Measurements from ENCODE around the gene ZNF773. TPM values are rescaled to one million over a fixed set of nuclear protein-coding genes. Genes with fewer than 3 reads are reported as not detected.
"Not testable (repeated sequence)": the region's sequence is repeated elsewhere in the genome, so short reads cannot be mapped to it uniquely, and the experiment has no call there.

Gene ZNF773
- 1 to 10 TPM; 3.1 to 6.4 (median 5.0) TPM for total RNA-seq
- polyA plus RNA-seq: 1 to 10 TPM; 2.4 to 3.2 TPM
- long read RNA-seq, donor 1, partial matches to known transcripts: 0 of 5 reads
- long read RNA-seq, donor 1, other reads (novel, unspliced or antisense): 1 of 5 reads
- long read RNA-seq, donor 2, partial matches to known transcripts: 0 of 9 reads
- long read RNA-seq, donor 2, other reads (novel, unspliced or antisense): 3 of 9 reads
- long read RNA-seq, donor 3, transcript ZNF773-204 (4 exons, 2,019 nt): major isoform, 10 of 23 reads
- long read RNA-seq, donor 3, partial matches to known transcripts: 1 of 23 reads
- long read RNA-seq, donor 3, other reads (novel, unspliced or antisense): 8 of 23 reads

GRCh38 chr19:57499680-57500395 lies at the start of gene ZNF773:
ZNF773 (plus strand) TSS chr19:57499938; CDS start chr19:57500081, 143 bp downstream.
- not testable (repeated sequence) for H3K27me3 ChIP-seq, H3K4me1 ChIP-seq
- peaks cover 0 to 29% (median under 1%) of the 10 kb centered on the region in 9 donors for H3K36me3 ChIP-seq
- H3K27ac ChIP-seq: peak within 1 kb of the TSS; percentile 60 to 96 (median 92)
- peaks cover 0 to 82% (median 0%) of the 10 kb centered on the region in 11 donors for H3K9me3 ChIP-seq
- peak within 1 kb of the TSS; percentile 70 to 99 (median 88) for H3K4me3 ChIP-seq
- WGBS, 2 donors: 0 to 1% methylated on average over 57 to 60 of the region's 69 CpGs
- DNase-seq: peak; percentile 97 to 98
- intact Hi-C loops (cut with DNase I): loop anchor here in 1 of 10 donors (5.0 kb wide), 1 partner anchor 63 kb away; the partner anchor contains the start of gene ZNF749
- peak; percentile 99 to 100 (median 100) for ATAC-seq

DNA sequence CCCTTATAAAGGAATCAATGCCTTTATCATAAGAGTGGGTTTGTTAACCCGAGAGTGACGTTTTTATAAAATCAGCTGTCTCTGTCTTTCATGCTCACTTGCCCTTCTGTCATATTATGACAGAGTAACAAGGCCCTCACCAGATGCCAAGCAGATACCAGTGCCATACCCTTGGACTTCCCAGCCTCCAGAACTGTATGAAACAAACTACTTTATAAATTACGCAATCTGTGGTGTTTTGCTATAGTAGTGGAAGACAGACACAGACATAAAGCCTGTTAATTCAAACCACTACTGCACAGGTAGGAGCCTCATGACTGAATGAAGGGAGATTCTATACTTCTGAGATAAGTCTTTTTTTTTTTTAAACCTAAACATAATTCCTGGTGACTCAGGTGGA lies 47.4 kb upstream of the ZNF773 start:
- no peak for DNase-seq
- peaks cover 0 to 97% (median 13%) of the 10 kb centered on the region in 11 donors for H3K9me3 ChIP-seq
- no peaks in the 10 kb centered on the region for H3K27me3 ChIP-seq
- no peak overlapping the region for H3K27ac ChIP-seq
- intact Hi-C loops (cut with DNase I): no loop called here
- 90 to 96% methylated on average over 3 of the region's 3 CpGs for WGBS, 2 donors
- H3K4me3 ChIP-seq: no peak overlapping the region
- no peak for ATAC-seq
- peaks cover 0 to 47% (median 4%) of the 10 kb centered on the region in 9 donors for H3K36me3 ChIP-seq
- H3K4me1 ChIP-seq: no peaks in the 10 kb centered on the region
- TF ChIP-seq, protein P1, sequence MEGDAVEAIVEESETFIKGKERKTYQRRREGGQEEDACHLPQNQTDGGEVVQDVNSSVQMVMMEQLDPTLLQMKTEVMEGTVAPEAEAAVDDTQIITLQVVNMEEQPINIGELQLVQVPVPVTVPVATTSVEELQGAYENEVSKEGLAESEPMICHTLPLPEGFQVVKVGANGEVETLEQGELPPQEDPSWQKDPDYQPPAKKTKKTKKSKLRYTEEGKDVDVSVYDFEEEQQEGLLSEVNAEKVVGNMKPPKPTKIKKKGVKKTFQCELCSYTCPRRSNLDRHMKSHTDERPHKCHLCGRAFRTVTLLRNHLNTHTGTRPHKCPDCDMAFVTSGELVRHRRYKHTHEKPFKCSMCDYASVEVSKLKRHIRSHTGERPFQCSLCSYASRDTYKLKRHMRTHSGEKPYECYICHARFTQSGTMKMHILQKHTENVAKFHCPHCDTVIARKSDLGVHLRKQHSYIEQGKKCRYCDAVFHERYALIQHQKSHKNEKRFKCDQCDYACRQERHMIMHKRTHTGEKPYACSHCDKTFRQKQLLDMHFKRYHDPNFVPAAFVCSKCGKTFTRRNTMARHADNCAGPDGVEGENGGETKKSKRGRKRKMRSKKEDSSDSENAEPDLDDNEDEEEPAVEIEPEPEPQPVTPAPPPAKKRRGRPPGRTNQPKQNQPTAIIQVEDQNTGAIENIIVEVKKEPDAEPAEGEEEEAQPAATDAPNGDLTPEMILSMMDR (IDR thresholded peaks at IDR 0.05): no peak

- no peaks in the 10 kb centered on the region for H3K27me3 ChIP-seq
- TF ChIP-seq, protein P1 (IDR thresholded peaks at IDR 0.05): peak in 8 of 9 donors; percentile 19 to 52 (median 42)
- WGBS, 2 donors: 67 to 77% methylated on average over 5 of the region's 5 CpGs
- no peak overlapping the region for H3K4me3 ChIP-seq
- DNase-seq: no peak
- H3K9me3 ChIP-seq: peaks cover 0 to 100% (median 64%) of the 10 kb centered on the region in 11 donors
- peaks cover 0 to 19% (median 3%) of the 10 kb centered on the region in 9 donors for H3K4me1 ChIP-seq
- H3K36me3 ChIP-seq: peaks cover 0 to 57% (median 11%) of the 10 kb centered on the region in 9 donors
- intact Hi-C loops (cut with DNase I): no loop called here
- ATAC-seq: peak; percentile 44 to 85 (median 72)
- H3K27ac ChIP-seq: peak overlapping the region in 8 of 10 donors; percentile 20 to 68 (median 44)
These were observed 33.9 kb upstream of the ZNF773 start for GRCh38 chr19:57465680-57466381.

- peak overlapping the region in 8 of 10 donors; percentile 20 to 68 (median 46) for H3K27ac ChIP-seq
- ATAC-seq (peak; percentile 91 to 98 (median 96)), DNase-seq (peak; percentile 33 to 67)
- WGBS, 2 donors: 49 to 77% methylated on average over 5 of the region's 5 CpGs
- H3K27me3 ChIP-seq: no peaks in the 10 kb centered on the region
- TF ChIP-seq, protein P1 (IDR thresholded peaks at IDR 0.05): no peak
- no peak overlapping the region for H3K4me3 ChIP-seq
- peaks cover 0 to 19% (median 3%) of the 10 kb centered on the region in 9 donors for H3K4me1 ChIP-seq
- peaks cover 0 to 100% (median 64%) of the 10 kb centered on the region in 11 donors for H3K9me3 ChIP-seq
- H3K36me3 ChIP-seq: peaks cover 0 to 63% (median 15%) of the 10 kb centered on the region in 9 donors
- intact Hi-C loops (cut with DNase I): no loop called here
These were observed 33.2 kb upstream of the ZNF773 start for GRCh38 chr19:57466489-57466888.
